ENCODE measurements around the gene C2orf92.
A peak's percentile ranks its signal among the peaks of the same experiment; 100 is the strongest.
"Not testable (repeated sequence)": the region's sequence is repeated elsewhere in the genome, so short reads cannot be mapped to it uniquely, and the experiment has no call there.

C2orf92 gene

GRCh38 chr2:97669448-97669847 is at the start of gene C2orf92:
TSS of gene C2orf92 (plus strand) at chr2:97669713. CDS start at chr2:97669789, 76 bp downstream.
- no peak for DNase-seq (ENCODE audit: low spot score)

- not testable (repeated sequence) for DNase-seq (ENCODE audit: low spot score)
Measured at GRCh38 chr2:97620492-97620891, 49.0 kb upstream of the C2orf92 start.

GRCh38 chr2:97622976-97623375 is 46.5 kb upstream of the C2orf92 start:
- not testable (repeated sequence) for DNase-seq (ENCODE audit: low spot score)

GRCh38 chr2:97625354-97626048 is 44.0 kb upstream of the C2orf92 start:
- DNase-seq (ENCODE audit: low spot score): not testable (repeated sequence)

GRCh38 chr2:97626049-97626430 is 43.5 kb upstream of the C2orf92 start:
- not testable (repeated sequence) for DNase-seq (ENCODE audit: low spot score)

GRCh38 chr2:97644023-97644717 is 25.3 kb upstream of the C2orf92 start:
- no peak for DNase-seq (ENCODE audit: low spot score)

- no peak for DNase-seq (ENCODE audit: low spot score)
Measured at GRCh38 chr2:97645112-97645694, 24.3 kb upstream of the C2orf92 start.

- peak; percentile 99 for DNase-seq (ENCODE audit: low spot score)
Measured at GRCh38 chr2:97645695-97646629, 23.6 kb upstream of the C2orf92 start, which contains the start of gene COX5B. TSS of gene COX5B (plus strand) at chr2:97646062. CDS start at chr2:97646087, 25 bp downstream.

- DNase-seq (ENCODE audit: low spot score): no peak
Measured at GRCh38 chr2:97646977-97647376, 22.5 kb upstream of the C2orf92 start.

- no peak for DNase-seq (ENCODE audit: low spot score)
Measured at GRCh38 chr2:97651114-97651513, 18.4 kb upstream of the C2orf92 start.

GRCh38 chr2:97653473-97653872 is 16.0 kb upstream of the C2orf92 start:
- DNase-seq (ENCODE audit: low spot score): no peak

GRCh38 chr2:97653874-97654273 is 15.6 kb upstream of the C2orf92 start:
- DNase-seq (ENCODE audit: low spot score): no peak

GRCh38 chr2:97654309-97654708 is 15.2 kb upstream of the C2orf92 start:
- DNase-seq (ENCODE audit: low spot score): no peak

GRCh38 chr2:97654791-97655190 is 14.7 kb upstream of the C2orf92 start:
- DNase-seq (ENCODE audit: low spot score): no peak

- DNase-seq (ENCODE audit: low spot score): no peak
Measured at GRCh38 chr2:97656129-97656755, 13.3 kb upstream of the C2orf92 start.

- DNase-seq (ENCODE audit: low spot score): no peak
Measured at GRCh38 chr2:97656905-97657587, 12.5 kb upstream of the C2orf92 start.

- DNase-seq (ENCODE audit: low spot score): no peak
Measured at GRCh38 chr2:97657986-97658690, 11.4 kb upstream of the C2orf92 start.

GRCh38 chr2:97658691-97659157 is 10.8 kb upstream of the C2orf92 start:
- DNase-seq (ENCODE audit: low spot score): no peak

GRCh38 chr2:97659256-97660043 is 10.1 kb upstream of the C2orf92 start:
- no peak for DNase-seq (ENCODE audit: low spot score)
